T-helper 9 cell (primary cell): Measurements from ENCODE around the gene TWSG1.
"Not testable (repeated sequence)": the region's sequence is repeated elsewhere in the genome, so short reads cannot be mapped to it uniquely, and the experiment has no call there.

ENCODE experiments used
- DNase-seq: peaks from one replicate; pipeline ENCODE4 v3.0.0-alpha.2; 2020

Gene TWSG1

GRCh38 chr18:9394046-9394445 lies 59.5 kb downstream of the TWSG1 start:
- no peak for DNase-seq

- no peak for DNase-seq
Observed at GRCh38 chr18:9400197-9400596, 65.6 kb downstream of the TWSG1 start.

- DNase-seq: no peak
Observed at GRCh38 chr18:9401176-9401575, 66.6 kb downstream of the TWSG1 start.

GRCh38 chr18:9402358-9403007 lies 67.9 kb downstream of the TWSG1 start:
- DNase-seq: not testable (repeated sequence)

GRCh38 chr18:9403795-9404564 lies 69.4 kb downstream of the TWSG1 start:
- no peak for DNase-seq

GRCh38 chr18:9404565-9405060 lies 70.0 kb downstream of the TWSG1 start:
- no peak for DNase-seq

- no peak for DNase-seq
Observed at GRCh38 chr18:9405130-9405529, 70.6 kb downstream of the TWSG1 start.

GRCh38 chr18:9405977-9406376 lies 71.4 kb downstream of the TWSG1 start:
- DNase-seq: no peak

GRCh38 chr18:9410515-9410914 lies 75.9 kb downstream of the TWSG1 start:
- no peak for DNase-seq

- no peak for DNase-seq
Observed at GRCh38 chr18:9413576-9413975, 79.0 kb downstream of the TWSG1 start.

GRCh38 chr18:9416563-9417072 lies 82.0 kb downstream of the TWSG1 start:
- DNase-seq: no peak

GRCh38 chr18:9417073-9417851 lies 82.7 kb downstream of the TWSG1 start:
- no peak for DNase-seq

- DNase-seq: no peak
Observed at GRCh38 chr18:9418047-9418690, 83.6 kb downstream of the TWSG1 start.

GRCh38 chr18:9419956-9420631 lies 85.5 kb downstream of the TWSG1 start:
- no peak for DNase-seq

GRCh38 chr18:9421096-9421900 lies 86.7 kb downstream of the TWSG1 start:
- no peak for DNase-seq

- no peak for DNase-seq
Observed at GRCh38 chr18:9421901-9422327, 87.3 kb downstream of the TWSG1 start.

- DNase-seq: no peak
Observed at GRCh38 chr18:9422816-9423519, 88.4 kb downstream of the TWSG1 start.

- DNase-seq: not testable (repeated sequence)
Observed at GRCh38 chr18:9423648-9424047, 89.1 kb downstream of the TWSG1 start.

- not testable (repeated sequence) for DNase-seq
Observed at GRCh38 chr18:9424235-9424634, 89.7 kb downstream of the TWSG1 start.

GRCh38 chr18:9426753-9427152 lies 92.2 kb downstream of the TWSG1 start:
- DNase-seq: no peak
